NT2/D1 (cell line): ENCODE data around the gene SLC38A5.

ENCODE experiments used
- SUZ12 ChIP-seq: IDR thresholded peaks from 2 replicates; pipeline ENCODE4 v1.6.1; 2011; ENCODE audit not compliant: insufficient read length, insufficient read depth; ENCODE audit errors: extremely low read depth
- YY1 ChIP-seq: IDR thresholded peaks from 2 replicates; pipeline ENCODE4 v1.6.1; 2011; ENCODE audit not compliant: insufficient read length, insufficient read depth
- ZNF274 ChIP-seq: IDR thresholded peaks from 2 replicates; pipeline ENCODE4 v1.6.1; 2011; ENCODE audit warnings: mild to moderate bottlenecking, low read depth, low read length

DNA sequence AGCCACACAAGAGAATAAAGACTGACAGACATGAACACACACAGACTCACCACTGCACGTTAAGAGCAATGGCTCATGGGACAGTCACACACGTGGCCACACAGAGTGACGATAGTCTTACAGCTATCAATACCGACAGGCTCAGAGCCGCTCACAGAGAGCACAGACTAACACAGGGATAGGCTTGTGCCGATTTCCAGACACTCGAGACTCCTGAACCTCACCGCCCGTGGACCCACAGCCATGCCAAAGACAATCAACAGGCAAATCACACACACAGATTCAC, 716 bp upstream of the SLC38A5 start:
- no peak for TF ChIP-seq ZNF274
- TF ChIP-seq YY1 = no peak
- TF ChIP-seq SUZ12 = no peak
